Lower leg skin (tissue), 4 donors: ENCODE measurements around the gene ZNF689. TPM values are rescaled to one million over a fixed set of nuclear protein-coding genes. Genes with fewer than 3 reads are reported as not detected.
A peak's percentile ranks its signal among the peaks of the same experiment; 100 is the strongest.

ENCODE experiments used
- DNase-seq, 2 donors: peaks; one replicate each; pipeline ENCODE4 v3.0.0-alpha.2; 2019; ENCODE audit warnings: low spot score in 2 of 2
- H3K4me3 ChIP-seq: fragments of 200-600 bp; sonication (generic); 2 replicates; pipeline ENCODE4 v1.5.1; 2017; ENCODE audit warnings: mild to moderate bottlenecking, low read depth; ENCODE audit not compliant: poor library complexity, severe bottlenecking
- POLR2A ChIP-seq, 2 donors: fragments of 450-650 bp; IDR thresholded peaks; one replicate each; pipeline ENCODE4 v1.6.1; 2016 to 2017; ENCODE audit warnings: antibody characterized with exemption in 2 of 2, mild to moderate bottlenecking in 1 of 2, moderate library complexity in 1 of 2
- whole genome bisulfite sequencing, 2 donors: methylation state at CpG; one replicate each; pipeline ENCODE4 v1.1.5; 2018; 5-methylcytosine and 5-hydroxymethylcytosine counted together
- intact Hi-C: fragments of 100-400 bp; cut with DNase I; formaldehyde crosslinking; loops from one replicate; pipeline ENCODE4 v1.15.0; 2023; ENCODE audit warnings: low total_unique reads
- total RNA-seq, 4 donors: library from RNA; depleted of rRNA; stranded (reverse); fragments of >200 nt; gene quantifications; one replicate each; pipeline ENCODE4 v1.1.0, GENCODE V29; 2016
- TF ChIP-seq, protein P1 (sequence below), 3 donors: fragments of 450-650 bp; IDR thresholded peaks; one replicate each; pipeline ENCODE4 v1.5.1; 2016; ENCODE audit warnings: antibody characterized with exemption in 3 of 3, mild to moderate bottlenecking in 3 of 3, moderate library complexity in 2 of 3

Gene ZNF689
- total RNA-seq, 4 donors from 2014 or later = 3.2 to 9.1 (median 6.7) TPM

DNA sequence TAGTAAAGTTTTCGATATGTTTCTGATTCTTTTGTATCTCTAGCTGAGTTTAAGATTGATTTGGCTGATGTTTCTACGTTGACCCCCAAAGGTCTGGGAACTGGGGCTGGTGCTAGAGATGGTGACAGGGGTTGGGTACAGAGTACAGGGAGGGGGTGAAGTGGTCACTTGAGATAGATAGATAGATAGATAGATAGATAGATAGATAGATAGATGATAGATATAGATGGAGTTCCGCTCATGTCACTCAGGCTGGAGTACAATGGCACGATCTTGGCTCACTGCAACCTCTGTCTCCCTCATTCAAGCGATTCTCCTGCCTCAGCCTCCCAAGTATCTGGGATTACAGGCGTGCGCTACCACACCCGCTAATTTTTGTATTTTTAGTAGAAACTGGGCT is 46.2 kb upstream of the ZNF689 start:
- no peak overlapping the region for H3K4me3 ChIP-seq
- intact Hi-C loops = no loop called here
- TF ChIP-seq POLR2A (IDR thresholded peaks at IDR 0.05) = no peak
- TF ChIP-seq, protein P1, sequence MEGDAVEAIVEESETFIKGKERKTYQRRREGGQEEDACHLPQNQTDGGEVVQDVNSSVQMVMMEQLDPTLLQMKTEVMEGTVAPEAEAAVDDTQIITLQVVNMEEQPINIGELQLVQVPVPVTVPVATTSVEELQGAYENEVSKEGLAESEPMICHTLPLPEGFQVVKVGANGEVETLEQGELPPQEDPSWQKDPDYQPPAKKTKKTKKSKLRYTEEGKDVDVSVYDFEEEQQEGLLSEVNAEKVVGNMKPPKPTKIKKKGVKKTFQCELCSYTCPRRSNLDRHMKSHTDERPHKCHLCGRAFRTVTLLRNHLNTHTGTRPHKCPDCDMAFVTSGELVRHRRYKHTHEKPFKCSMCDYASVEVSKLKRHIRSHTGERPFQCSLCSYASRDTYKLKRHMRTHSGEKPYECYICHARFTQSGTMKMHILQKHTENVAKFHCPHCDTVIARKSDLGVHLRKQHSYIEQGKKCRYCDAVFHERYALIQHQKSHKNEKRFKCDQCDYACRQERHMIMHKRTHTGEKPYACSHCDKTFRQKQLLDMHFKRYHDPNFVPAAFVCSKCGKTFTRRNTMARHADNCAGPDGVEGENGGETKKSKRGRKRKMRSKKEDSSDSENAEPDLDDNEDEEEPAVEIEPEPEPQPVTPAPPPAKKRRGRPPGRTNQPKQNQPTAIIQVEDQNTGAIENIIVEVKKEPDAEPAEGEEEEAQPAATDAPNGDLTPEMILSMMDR (IDR thresholded peaks at IDR 0.05) = no peak
- DNase-seq = no peak
- 94% methylated on average over 8 of the region's 8 CpGs for WGBS, 2 donors

DNA sequence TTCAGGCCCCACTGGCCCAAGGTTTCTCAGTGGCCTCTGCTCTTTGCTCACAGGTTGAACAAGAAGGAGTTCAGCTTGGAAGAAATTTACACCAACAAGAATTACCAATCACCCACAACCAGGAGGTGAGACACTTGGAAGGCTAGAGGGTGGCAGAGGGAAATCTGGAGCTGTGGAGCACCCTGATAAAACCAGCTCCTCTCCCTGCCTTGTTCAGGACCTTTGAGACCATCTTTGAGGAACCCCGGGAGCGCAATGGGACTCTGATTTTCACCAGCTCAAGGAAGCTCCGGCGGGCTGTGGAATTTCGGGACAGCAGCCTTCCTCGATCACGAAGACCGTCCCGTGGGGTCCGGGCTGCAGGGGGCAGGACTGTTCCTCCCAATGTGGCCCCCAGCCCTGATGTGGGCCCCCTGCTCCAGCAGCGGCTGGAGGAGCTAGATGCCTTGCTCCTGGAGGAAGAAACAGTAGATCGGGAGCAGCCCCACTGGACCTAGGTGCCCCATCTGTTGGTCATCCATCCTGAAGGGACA is 45.7 kb upstream of the ZNF689 start:
- no peak for DNase-seq
- intact Hi-C loops = no loop called here

DNA sequence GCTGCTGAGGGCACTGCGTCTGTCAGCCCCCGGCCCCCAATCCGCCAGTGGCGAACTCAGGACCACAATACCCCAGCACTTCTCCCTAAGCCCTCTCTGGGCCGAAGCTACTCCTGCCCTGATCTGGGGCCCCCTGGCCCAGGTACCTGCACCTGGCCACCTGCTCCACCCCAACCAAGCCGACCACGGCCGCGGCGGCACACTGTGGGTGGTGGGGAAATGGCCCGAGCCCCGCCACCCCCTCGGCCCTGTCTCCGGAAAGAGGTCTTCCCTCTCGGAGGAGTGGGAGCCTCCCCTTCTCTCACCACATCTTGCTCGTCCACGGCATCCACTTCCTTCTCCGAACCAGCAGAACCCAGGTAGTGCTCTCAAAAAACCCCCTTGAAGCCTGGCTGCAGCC is 44.7 kb upstream of the ZNF689 start:
- no peak for DNase-seq
- no peak for TF ChIP-seq POLR2A (IDR thresholded peaks at IDR 0.05)
- TF ChIP-seq, protein P1 (IDR thresholded peaks at IDR 0.05) = no peak
- WGBS, 2 donors = 89 to 94% methylated on average over 18 of the region's 18 CpGs
- no peak overlapping the region for H3K4me3 ChIP-seq
- intact Hi-C loops = no loop called here

More for the DNA sequence above, 45.7 kb upstream of the ZNF689 start:
- TF ChIP-seq, protein P1 (IDR thresholded peaks at IDR 0.05) = no peak
- no peak for TF ChIP-seq POLR2A (IDR thresholded peaks at IDR 0.05)
- 91 to 96% methylated on average over 11 to 12 of the region's 12 CpGs for WGBS, 2 donors
- no peak overlapping the region for H3K4me3 ChIP-seq

DNA sequence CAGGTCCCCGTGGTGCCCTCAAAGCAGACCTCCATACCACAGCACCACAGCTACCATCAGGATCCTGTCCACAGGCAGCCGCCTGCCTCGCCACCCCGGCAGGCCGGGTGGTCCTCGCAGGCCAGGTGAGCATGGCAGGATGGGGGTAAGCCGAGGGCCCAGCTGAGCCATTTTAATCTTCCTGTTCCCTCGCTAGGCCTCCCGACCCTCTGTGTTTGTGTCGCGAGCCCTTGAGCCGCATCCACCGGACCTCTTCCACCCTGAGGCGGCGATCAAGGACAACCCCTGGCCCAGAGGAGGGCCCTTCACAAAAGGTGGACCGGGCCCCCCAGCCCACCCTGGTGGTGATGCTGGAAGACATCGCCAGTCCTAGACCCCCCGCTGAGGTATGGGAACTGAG is 42.5 kb upstream of the ZNF689 start:
- WGBS, 2 donors = 94 to 95% methylated on average over 18 of the region's 18 CpGs

DNA sequence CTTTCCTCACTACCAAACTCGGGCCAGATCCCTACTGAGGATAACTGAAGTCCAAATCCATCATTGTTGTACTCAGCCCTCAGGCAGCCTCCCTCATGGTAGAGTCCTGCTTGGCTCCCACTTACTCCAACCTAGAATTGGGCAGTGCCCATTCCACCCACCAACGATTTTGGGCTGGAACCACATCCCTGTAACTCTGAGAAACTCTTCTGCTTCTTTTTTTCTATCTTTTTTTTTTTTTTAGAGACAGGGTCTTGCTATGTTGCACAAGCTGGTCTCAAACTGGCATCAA is 41.8 kb upstream of the ZNF689 start:
- H3K4me3 ChIP-seq = peak overlapping the region; percentile 94
- DNase-seq = no peak
- TF ChIP-seq POLR2A (IDR thresholded peaks at IDR 0.05) = no peak
- TF ChIP-seq, protein P1 (IDR thresholded peaks at IDR 0.05) = no peak
- 4 to 8% methylated on average over 2 of the region's 2 CpGs for WGBS, 2 donors
- intact Hi-C loops = no loop called here

More for the DNA sequence above, 42.5 kb upstream of the ZNF689 start:
- no peak for DNase-seq
- intact Hi-C loops = no loop called here
- no peak for TF ChIP-seq POLR2A (IDR thresholded peaks at IDR 0.05)
- TF ChIP-seq, protein P1 (IDR thresholded peaks at IDR 0.05) = no peak
- H3K4me3 ChIP-seq = no peak overlapping the region
